ENCODE results near the gene ACTL8.

The ACTL8 gene

GRCh38 chr1:17851056-17851455 is 95.9 kb downstream of the ACTL8 start:
- DNase-seq, result no peak

DNA sequence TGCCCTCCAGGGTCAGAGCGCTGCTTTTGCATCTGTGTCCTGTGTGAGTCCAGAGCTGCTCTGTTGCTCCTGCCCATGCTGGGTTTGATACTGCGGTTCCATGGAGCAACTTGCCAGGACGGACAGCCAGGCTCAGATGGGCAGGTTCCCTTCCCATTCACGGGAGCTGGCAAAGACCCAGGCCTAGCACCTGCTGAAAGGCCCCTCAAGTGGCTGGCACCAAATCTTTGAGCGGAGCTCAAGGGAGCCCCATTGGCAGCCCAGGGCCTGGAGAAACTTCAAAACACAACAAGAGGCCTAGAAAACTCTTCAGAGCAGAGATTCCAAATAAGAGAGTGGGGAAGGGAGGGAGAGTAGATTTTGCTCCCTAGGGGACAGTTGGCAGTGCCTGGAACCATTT is 97.2 kb downstream of the ACTL8 start:
- no peak for DNase-seq

- DNase-seq, result no peak
Measured at GRCh38 chr1:17853241-17853935, 98.3 kb downstream of the ACTL8 start.

GRCh38 chr1:17856496-17857108 is 101.5 kb downstream of the ACTL8 start:
- no peak for DNase-seq

- DNase-seq, result no peak
Measured at GRCh38 chr1:17857109-17857499, 102.0 kb downstream of the ACTL8 start.

- no peak for DNase-seq
Measured at GRCh38 chr1:17857996-17858395, 102.9 kb downstream of the ACTL8 start.

DNA sequence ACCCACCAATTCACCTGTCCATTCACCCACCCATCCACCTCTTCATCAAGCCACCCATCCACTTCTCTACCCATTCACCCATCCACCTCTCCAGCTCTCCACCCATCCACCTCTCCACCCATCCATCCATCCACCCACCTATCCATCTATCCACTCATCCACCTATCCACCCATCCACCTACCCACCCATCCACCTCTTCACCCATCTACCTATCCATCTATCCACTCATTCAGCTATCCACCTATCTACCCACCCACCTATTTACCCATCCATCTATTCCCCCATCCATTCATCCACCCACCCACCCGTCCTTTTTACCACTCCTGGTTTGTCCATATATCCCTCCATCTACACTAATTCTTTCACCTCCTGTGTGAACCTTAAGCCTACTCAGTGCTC is 105.7 kb downstream of the ACTL8 start:
- no peak for DNase-seq

DNA sequence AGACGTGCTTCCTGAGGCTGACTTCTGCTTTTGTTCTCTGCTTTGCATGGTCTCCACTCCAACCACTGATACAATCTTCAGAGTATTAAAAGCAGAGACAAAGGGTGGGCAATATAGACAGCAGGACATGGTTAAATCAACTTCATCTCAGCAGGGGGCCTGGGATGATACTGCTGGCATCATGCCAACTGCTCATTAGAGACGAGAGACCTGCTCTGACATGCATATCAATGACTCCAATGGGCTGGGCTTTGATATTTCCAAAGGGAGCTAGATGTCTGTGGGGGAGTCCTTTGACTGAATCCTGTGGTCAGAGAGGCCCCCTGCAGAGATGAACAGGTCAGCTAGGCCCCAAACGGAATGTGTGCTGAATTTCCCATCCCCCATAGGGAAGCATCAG is 106.6 kb downstream of the ACTL8 start:
- no peak for DNase-seq

GRCh38 chr1:17862121-17862520 is 107.0 kb downstream of the ACTL8 start:
- DNase-seq, result no peak

- no peak for DNase-seq
Measured at GRCh38 chr1:17865912-17866739, 111.0 kb downstream of the ACTL8 start.

- no peak for DNase-seq
Measured at GRCh38 chr1:17866740-17867029, 111.6 kb downstream of the ACTL8 start.

- DNase-seq, result no peak
Measured at GRCh38 chr1:17867470-17867869, 112.3 kb downstream of the ACTL8 start.

DNA sequence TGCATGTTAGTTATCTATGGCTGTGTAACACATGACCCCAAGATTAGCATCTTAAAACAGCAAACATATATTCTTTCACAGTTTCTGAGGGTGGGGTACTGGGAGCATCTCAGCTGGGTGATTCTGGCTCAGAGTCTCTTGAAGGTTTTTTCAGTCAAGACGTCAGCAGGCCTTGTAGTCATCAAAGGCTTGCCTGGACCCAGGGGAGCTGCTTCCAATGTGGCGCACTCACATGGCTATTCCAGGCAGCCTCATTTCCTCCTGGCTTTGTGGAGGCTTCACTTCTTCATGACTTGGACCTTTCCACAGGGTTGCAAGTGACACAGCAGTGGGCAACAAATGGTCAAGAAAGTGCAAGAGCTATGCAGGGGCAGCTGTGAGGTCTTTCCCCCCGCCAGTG is 114.7 kb downstream of the ACTL8 start:
- no peak for DNase-seq

- no peak for DNase-seq
Measured at GRCh38 chr1:17870679-17871078, 115.5 kb downstream of the ACTL8 start.

- DNase-seq, result peak; percentile 40
Measured at GRCh38 chr1:17873007-17873675, 118.0 kb downstream of the ACTL8 start.

- peak; percentile 52 for DNase-seq
Measured at GRCh38 chr1:17874231-17874630, 119.1 kb downstream of the ACTL8 start.

DNA sequence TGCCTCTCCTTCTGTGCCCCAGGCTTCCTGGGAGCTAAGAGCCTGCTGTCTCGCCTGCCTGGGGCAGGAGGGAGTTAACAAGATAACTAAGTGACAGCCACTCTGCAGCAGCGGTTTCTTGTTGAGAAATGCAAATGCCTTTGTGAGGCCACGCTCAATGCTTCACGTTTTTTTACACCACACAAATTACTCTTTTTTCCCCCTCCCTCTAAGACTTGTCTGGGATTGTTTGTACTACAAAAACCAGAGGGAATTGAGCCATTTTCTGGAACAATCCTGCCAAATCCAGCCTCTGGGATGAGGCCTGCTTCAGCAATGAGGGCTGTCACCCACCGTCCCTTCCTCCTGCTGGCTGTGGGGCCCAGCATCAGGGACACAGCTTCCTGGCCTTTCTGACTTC is 119.6 kb downstream of the ACTL8 start:
- no peak for DNase-seq

DNA sequence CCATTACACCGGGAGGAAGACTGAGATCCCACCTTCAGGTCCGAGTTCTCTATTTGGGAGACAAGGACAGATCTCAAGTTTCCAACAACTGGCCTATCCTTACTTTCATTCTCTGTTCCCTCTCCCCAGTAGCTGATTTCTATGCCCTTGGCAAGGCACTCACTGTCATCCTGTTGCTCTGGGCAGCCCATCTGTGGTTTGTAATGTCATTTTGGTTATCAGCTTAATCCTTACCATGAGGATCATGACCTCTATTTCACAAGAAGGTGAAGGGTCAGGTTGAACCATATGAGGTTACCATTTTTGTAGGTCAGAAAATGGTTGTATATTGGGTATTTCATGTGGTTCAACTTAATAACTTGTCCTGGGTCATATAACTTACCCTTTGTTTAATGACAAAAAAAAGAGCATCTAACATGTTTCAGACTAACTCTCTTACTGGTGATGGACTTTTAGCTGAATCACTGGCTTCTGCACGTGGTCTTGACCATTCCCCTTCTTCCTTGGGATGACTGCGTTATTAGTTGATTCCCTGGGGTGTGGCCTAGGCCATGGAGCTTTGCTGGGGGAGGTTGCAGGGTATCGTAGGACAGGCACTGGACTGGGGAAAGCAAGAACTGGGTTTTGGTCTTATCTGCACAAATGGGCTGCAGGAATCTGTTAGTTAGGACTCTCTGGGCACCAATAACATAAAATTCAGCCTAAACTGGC is 120.2 kb downstream of the ACTL8 start:
- no peak for DNase-seq

GRCh38 chr1:17875882-17876280 is 120.7 kb downstream of the ACTL8 start:
- no peak for DNase-seq
